ENCODE results near the gene TYW3. TPM values are rescaled to one million over a fixed set of nuclear protein-coding genes. Genes with fewer than 3 reads are reported as not detected.

Gene TYW3
- total RNA-seq, 1 donor from 2014 or later: 10.3 TPM

- DNase-seq (ENCODE audit: low spot score, unreplicated experiment): no peak
- Mint-ChIP-seq H3K27ac (no peak overlapping the region), H3K27me3 (no peaks in the 10 kb centered on the region), H3K36me3 (ENCODE audit: insufficient read depth) (no peaks in the 10 kb centered on the region), H3K4me3 (ENCODE audit: low read depth) (no peak overlapping the region), H3K4me1 (ENCODE audit: low read depth) (peaks cover 15% of the 10 kb centered on the region), H3K9me3 (ENCODE audit: low read depth) (no peaks in the 10 kb centered on the region)
- no peak for TF ChIP-seq CTCF (IDR thresholded peaks at IDR 0.05; ENCODE audit: unreplicated experiment)
Measured at GRCh38 chr1:74791491-74791890, 58.5 kb downstream of the TYW3 start.

GRCh38 chr1:74799119-74799657 is 66.2 kb downstream of the TYW3 start:
- DNase-seq (ENCODE audit: low spot score, unreplicated experiment): no peak
- H3K27ac Mint-ChIP-seq: no peak overlapping the region
- TF ChIP-seq CTCF (IDR thresholded peaks at IDR 0.05; ENCODE audit: unreplicated experiment): no peak
- peaks cover 2% of the 10 kb centered on the region for H3K4me1 Mint-ChIP-seq (ENCODE audit: low read depth)
- H3K27me3 Mint-ChIP-seq: peaks cover 4% of the 10 kb centered on the region
- H3K9me3 Mint-ChIP-seq (ENCODE audit: low read depth): no peaks in the 10 kb centered on the region
- H3K4me3 Mint-ChIP-seq (ENCODE audit: low read depth): no peak overlapping the region
- no peaks in the 10 kb centered on the region for H3K36me3 Mint-ChIP-seq (ENCODE audit: insufficient read depth)

GRCh38 chr1:74811436-74812179 is 78.7 kb downstream of the TYW3 start:
- Mint-ChIP-seq H3K9me3 (ENCODE audit: low read depth) (no peaks in the 10 kb centered on the region), H3K4me3 (ENCODE audit: low read depth) (no peak overlapping the region)
- DNase-seq (ENCODE audit: low spot score, unreplicated experiment): no peak

GRCh38 chr1:74812180-74812541 is 79.2 kb downstream of the TYW3 start:
- Mint-ChIP-seq H3K27me3 (no peaks in the 10 kb centered on the region), H3K4me1 (ENCODE audit: low read depth) (no peaks in the 10 kb centered on the region), H3K9me3 (ENCODE audit: low read depth) (no peaks in the 10 kb centered on the region), H3K4me3 (ENCODE audit: low read depth) (no peak overlapping the region), H3K27ac (no peak overlapping the region), H3K36me3 (ENCODE audit: insufficient read depth) (no peaks in the 10 kb centered on the region)
- DNase-seq (ENCODE audit: low spot score, unreplicated experiment): no peak
- TF ChIP-seq CTCF (IDR thresholded peaks at IDR 0.05; ENCODE audit: unreplicated experiment): no peak

More at GRCh38 chr1:74811436-74812179, 78.7 kb downstream of the TYW3 start:
- Mint-ChIP-seq H3K36me3 (ENCODE audit: insufficient read depth) (no peaks in the 10 kb centered on the region), H3K27ac (no peak overlapping the region), H3K27me3 (no peaks in the 10 kb centered on the region), H3K4me1 (ENCODE audit: low read depth) (no peaks in the 10 kb centered on the region)
- TF ChIP-seq CTCF (IDR thresholded peaks at IDR 0.05; ENCODE audit: unreplicated experiment): no peak

Other genes with a start within 250 kb of the TYW3 start
- 0.07 TPM in 1 of 2 replicates, not detected in the other for gene LRRC53, start 220.5 kb upstream of the TYW3 start, total RNA-seq
- gene ERICH3, start 59.4 kb upstream of the TYW3 start, total RNA-seq: 1.1 and 1.5 TPM in 2 replicates
- 32.5 and 36.9 TPM in 2 replicates for gene CRYZ, start 102 bp upstream of the TYW3 start, total RNA-seq